IPS-18c (cell line): ENCODE data around the gene ZFP69B.

Experiments used
- H3K4me3 ChIP-seq: 2 replicates; pipeline ENCODE4 v1.7.0; 2013; ENCODE audit warnings: low read depth, mild to moderate bottlenecking, low read length, moderate library complexity; ENCODE audit not compliant: insufficient read depth
- H3K9me3 ChIP-seq: one replicate; pipeline ENCODE4 v1.6.1; 2013; ENCODE audit warnings: mild to moderate bottlenecking, low read length, moderate library complexity; ENCODE audit not compliant: control insufficient read depth, insufficient read depth

ZFP69B gene

GRCh38 chr1:40425198-40425597 is 25.1 kb upstream of the ZFP69B start:
- H3K9me3 ChIP-seq: no peaks in the 10 kb centered on the region
- H3K4me3 ChIP-seq: no peak overlapping the region

GRCh38 chr1:40431385-40431784 is 18.9 kb upstream of the ZFP69B start:
- Histone ChIP-seq H3K9me3 (no peaks in the 10 kb centered on the region), H3K4me3 (no peak overlapping the region)

- no peaks in the 10 kb centered on the region for H3K9me3 ChIP-seq
- no peak overlapping the region for H3K4me3 ChIP-seq
Measured at GRCh38 chr1:40432644-40433390, 17.5 kb upstream of the ZFP69B start.

GRCh38 chr1:40435471-40435870 is 14.8 kb upstream of the ZFP69B start:
- Histone ChIP-seq H3K4me3 (no peak overlapping the region), H3K9me3 (no peaks in the 10 kb centered on the region)

DNA sequence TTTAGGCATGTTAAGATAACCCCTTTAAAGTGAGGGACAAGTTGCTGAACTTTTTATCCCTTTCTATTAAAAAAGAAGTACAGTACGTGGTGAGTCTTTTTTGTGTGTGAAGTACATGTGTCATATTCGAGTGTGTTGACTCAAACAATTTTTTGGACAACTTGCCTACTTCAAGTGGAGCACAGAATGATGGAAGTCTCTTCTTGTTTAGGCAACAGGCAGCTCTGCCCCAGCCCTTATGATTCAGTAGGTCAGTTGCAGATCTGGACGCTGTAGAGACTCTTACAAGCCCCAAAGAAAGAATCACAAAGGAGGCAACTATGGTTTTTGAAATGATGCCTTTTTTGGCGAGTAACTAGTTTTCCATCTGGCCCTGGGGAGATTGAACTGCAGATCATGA is 14.4 kb upstream of the ZFP69B start:
- Histone ChIP-seq H3K4me3 (no peak overlapping the region), H3K9me3 (no peaks in the 10 kb centered on the region)

DNA sequence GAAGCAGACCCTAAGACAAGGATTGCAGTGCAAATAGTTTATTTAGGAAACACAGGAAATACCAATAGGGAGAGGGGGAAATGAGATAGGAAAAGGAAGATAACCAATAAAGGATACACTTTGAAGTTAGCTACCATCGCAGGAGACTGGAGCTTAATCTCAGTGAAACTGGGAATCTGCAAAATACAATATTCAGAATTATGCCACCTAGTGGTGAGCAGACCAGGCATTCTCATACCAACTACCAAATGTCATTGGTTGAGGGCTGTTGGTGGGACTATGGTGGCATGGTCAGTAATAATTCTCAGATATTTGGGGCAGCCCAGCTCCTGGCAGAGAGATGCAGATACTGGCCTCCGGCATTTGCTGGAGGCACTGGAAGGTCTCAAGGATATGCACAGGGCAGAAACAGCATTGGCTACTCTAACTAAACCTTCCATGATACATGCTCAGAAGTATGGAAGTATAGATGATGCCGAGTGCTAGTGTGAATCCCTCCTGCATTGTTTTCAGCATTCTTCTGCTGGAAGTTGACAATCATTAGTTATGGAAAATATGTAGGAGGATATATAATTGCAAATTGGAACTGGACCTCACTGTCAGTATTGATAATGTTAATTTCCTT is 11.8 kb upstream of the ZFP69B start:
- H3K4me3 ChIP-seq: no peak overlapping the region
- H3K9me3 ChIP-seq: no peaks in the 10 kb centered on the region

GRCh38 chr1:40439247-40439646 is 11.0 kb upstream of the ZFP69B start:
- Histone ChIP-seq H3K9me3 (no peaks in the 10 kb centered on the region), H3K4me3 (no peak overlapping the region)

DNA sequence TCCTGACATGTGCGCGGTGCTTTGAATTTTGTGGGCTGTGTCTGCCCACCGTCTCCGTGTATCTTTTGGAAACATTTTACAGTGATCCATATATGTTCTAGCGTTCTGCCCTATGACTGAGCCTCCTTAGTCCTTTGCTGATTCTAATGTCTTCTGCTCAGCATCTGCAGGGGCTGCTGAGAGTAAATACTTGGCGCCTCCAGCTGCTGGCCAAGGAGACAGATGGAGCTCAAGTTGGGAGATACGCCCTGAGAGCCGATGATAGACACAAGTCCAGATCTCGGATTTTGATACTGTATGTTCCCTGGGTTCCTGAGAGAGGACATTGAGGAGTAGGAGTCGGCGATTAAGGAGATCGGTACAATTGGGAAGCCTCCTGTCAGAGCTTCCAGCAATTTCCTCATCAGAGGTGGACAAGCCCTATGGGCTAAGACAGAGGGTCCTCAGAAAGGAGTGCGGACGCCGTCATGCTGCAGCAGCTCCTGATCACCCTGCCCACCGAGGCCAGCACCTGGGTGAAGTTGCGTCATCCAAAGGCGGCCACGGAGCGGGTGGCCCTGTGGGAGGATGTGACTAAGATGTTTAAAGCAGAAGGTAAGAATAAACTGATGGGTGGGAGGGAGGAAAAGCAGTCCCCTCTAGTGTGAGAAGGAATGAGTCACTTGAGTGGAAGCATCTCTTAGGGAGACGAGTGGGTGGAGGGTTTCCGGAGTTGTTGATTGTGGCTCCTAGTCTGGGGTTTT is 390 bp downstream of the ZFP69B start:
- peaks cover 8% of the 10 kb centered on the region for H3K9me3 ChIP-seq
- H3K4me3 ChIP-seq: peak overlapping the region; percentile 80

- Histone ChIP-seq H3K9me3 (peaks cover 10% of the 10 kb centered on the region), H3K4me3 (peak overlapping the region; percentile 80)
Measured at GRCh38 chr1:40451238-40451585, 936 bp downstream of the ZFP69B start.

DNA sequence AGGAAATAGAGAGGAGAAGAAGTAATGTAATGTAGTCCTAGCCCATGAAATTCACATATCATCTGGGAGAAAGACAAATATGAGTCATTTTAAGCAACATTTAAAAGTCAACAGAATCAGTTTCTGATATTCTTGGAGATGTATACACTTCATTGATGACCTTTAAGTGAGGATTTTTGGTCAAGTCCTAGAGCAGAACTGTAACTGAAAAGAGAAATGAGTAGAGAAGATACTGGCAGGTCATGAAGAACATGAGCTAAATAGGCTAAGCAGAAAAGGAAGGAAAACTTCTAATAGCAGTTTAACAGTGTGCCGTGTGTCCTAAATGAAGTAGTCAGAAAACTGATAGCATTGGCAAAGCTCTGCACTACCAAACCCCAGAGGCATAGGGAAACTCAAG is 4.6 kb downstream of the ZFP69B start:
- no peak overlapping the region for H3K4me3 ChIP-seq
- H3K9me3 ChIP-seq: peaks cover 16% of the 10 kb centered on the region

- H3K9me3 ChIP-seq: peaks cover 40% of the 10 kb centered on the region
- H3K4me3 ChIP-seq: no peak overlapping the region
Measured at GRCh38 chr1:40462956-40463590, 12.8 kb downstream of the ZFP69B start.

DNA sequence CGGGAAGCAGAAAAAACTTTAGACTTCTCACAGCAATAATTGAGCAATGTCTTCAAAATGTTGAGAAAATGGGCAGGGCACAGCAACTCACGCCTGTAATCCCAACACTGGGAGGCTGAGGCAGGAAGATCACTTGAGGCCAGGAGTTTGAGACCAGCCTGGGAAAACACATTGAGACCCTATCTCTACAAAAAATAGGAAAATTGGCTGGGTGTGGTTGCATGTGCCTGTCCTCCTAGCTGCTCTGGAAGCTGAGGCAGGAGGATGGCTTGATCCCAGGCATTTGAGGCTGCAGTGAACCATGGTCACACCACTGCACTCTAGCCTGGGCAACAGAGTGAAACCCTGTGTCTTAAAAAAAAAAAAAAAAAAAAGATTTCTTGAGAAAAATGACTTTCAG is 19.1 kb downstream of the ZFP69B start:
- H3K9me3 ChIP-seq: peaks cover 17% of the 10 kb centered on the region
- H3K4me3 ChIP-seq: no peak overlapping the region

- Histone ChIP-seq H3K9me3 (no peaks in the 10 kb centered on the region), H3K4me3 (no peak overlapping the region)
Measured at GRCh38 chr1:40475268-40475667, 25.0 kb downstream of the ZFP69B start.

DNA sequence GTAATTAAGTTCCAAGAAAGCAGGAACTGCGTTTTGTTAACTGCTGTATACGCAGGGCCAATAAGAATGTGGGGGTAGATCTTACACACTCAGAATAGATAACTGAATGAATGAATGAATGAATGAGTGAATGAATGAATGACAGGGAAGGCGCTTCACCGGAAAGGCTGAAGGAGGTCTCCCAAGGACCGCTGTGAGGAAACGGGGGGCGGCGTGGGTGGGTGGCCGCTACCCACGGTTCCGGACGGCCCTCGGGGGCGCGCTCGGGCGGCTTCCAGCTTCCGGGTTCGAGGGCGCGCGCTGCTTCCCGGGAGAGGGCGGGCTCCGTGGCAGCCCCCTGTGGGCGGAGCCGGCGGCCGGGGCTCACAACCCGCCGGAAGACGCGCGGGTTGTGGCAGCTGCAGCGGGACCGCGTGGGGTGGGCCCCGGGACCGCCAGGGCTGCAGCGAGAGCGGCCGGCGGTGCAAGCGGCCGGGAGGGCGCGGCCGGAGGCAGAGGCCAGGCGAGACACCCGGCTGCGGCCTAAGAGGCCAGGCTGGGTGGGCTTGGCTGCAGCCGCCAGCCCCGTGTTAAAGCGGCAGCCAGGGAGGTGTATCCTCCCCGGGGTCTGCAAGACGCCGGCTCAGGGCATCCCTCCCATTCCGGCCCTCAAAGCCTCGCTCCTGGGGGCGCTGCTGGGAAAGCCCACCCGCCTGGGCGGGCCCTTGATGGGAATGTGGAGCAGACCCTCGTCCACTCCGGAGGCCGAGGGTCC is 26.8 kb downstream of the ZFP69B start, which contains the start of gene ZFP69:
Gene ZFP69, plus strand, starts transcription at position 367 of the 754 bp plus-strand sequence. CDS start 2,072 bp downstream, outside the sequence.
- peak within 1 kb of the TSS; percentile 80 for H3K4me3 ChIP-seq
- H3K9me3 ChIP-seq: no peaks in the 10 kb centered on the region

GRCh38 chr1:40477678-40478053 is 27.4 kb downstream of the ZFP69B start:
- Histone ChIP-seq H3K4me3 (peak overlapping the region; percentile 80), H3K9me3 (no peaks in the 10 kb centered on the region)

DNA sequence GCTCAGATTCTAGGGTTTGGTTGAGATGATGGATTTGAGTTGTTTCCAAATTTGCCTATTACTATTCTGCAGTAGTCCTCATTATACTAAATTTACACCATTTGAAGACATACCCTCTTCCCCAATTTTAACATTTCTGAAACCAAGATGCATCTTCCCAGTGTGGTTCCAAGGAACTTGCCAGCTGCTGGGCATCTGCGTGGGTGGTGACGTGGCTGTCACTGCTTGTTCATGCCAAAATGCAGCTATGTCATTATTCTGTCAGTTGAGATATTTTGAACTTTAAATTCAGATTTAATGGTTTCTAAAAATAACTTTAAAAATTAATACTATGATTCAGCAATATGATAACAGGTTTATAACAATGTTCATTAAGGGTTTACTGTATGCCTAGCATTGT is 28.0 kb downstream of the ZFP69B start:
- H3K4me3 ChIP-seq: peak overlapping the region; percentile 80; the same call in 1 of the 2 replicates

DNA sequence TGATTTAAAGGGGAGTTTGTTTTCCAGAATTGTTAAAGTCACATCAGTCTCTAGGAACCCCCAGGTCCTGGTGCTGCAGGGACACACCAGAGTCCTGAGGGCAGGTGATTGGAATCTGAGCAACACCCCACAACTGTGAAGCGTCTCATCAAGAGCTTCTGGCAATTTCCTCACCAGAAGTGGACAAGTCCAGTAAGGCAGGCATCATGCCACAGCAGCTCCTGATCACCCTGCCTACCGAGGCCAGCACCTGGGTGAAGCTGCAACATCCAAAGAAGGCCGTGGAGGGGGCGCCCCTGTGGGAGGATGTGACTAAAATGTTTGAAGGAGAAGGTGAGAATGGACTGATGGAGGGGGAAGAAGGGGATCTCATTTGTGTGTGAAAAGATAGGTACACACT is 28.9 kb downstream of the ZFP69B start:
- Histone ChIP-seq H3K4me3 (no peak overlapping the region), H3K9me3 (no peaks in the 10 kb centered on the region)

More for the DNA sequence above, 28.0 kb downstream of the ZFP69B start:
- H3K9me3 ChIP-seq: no peaks in the 10 kb centered on the region
